Ovary (tissue), 9 donors: ENCODE results near the gene MTURN. TPM values are rescaled to one million over a fixed set of nuclear protein-coding genes. Genes with fewer than 3 reads are reported as not detected.

Experiments used
- DNase-seq, 5 donors: peaks; one replicate each; pipeline ENCODE4 v3.0.0-alpha.2; 2019 to 2020
- H3K27ac ChIP-seq, 2 donors: fragments of 200-600 bp; one replicate each; pipeline versions ENCODE4 v1.5.1 to v1.8.0; 2019 to 2022
- H3K27me3 ChIP-seq: fragments of 200-600 bp; one replicate; pipeline ENCODE4 v1.8.0; 2022
- H3K36me3 ChIP-seq: fragments of 200-600 bp; sonication (generic); one replicate; pipeline ENCODE4 v1.5.1; 2019
- H3K4me1 ChIP-seq: one replicate; pipeline ENCODE4 v1.8.1; 2013; ENCODE audit warnings: mild to moderate bottlenecking, moderate library complexity; ENCODE audit not compliant: insufficient read depth
- H3K4me3 ChIP-seq: fragments of 200-600 bp; sonication (generic); one replicate; pipeline ENCODE4 v1.5.1; 2017
- H3K9me3 ChIP-seq, 2 donors: fragments of 200-600 bp in 1 of 2; sonication (generic) in 1 of 2; one replicate each; pipeline versions ENCODE4 v1.5.1 to v1.8.1; 2013 to 2019; ENCODE audit warnings: mild to moderate bottlenecking in 1 of 2, moderate library complexity in 1 of 2
- EP300 ChIP-seq: sonication (generic); formaldehyde crosslinking; IDR thresholded peaks from one replicate; pipeline ENCODE4 v1.6.1; 2017; ENCODE audit warnings: antibody characterized with exemption
- POLR2A ChIP-seq: fragments of 450-650 bp; IDR thresholded peaks from one replicate; pipeline ENCODE4 v1.6.1; 2017; ENCODE audit warnings: antibody characterized with exemption, mild to moderate bottlenecking, moderate library complexity
- WGBS, 3 donors: extraction: QIAGEN DNeasy Blood & Tissue Kit in 1 of 3; methylation state at CpG; one replicate each; pipeline versions ENCODE4 v1.1.5 to v1.1.7; 2013 to 2017; 5-methylcytosine and 5-hydroxymethylcytosine counted together
- intact Hi-C, 4 donors: fragments of 100-400 bp; cut with DNase I; formaldehyde crosslinking; loops; one replicate each; pipeline versions ENCODE4 v1.11.0 to v1.15.1; 2022 to 2023
- polyA plus RNA-seq, 2 donors: library from polyadenylated mRNA; stranded (reverse); fragments of 200-250 nt in 1 of 2; fragments of 350-450 nt in 1 of 2; fragmentation: Illumina TruSeq in 1 of 2; extraction: RNeasy Lipid Tissue Mini Kit (QIAGEN cat#74804) in 1 of 2; gene quantifications; one replicate each; pipeline ENCODE4 v1.2.3, GENCODE V29; 2013 to 2014
- total RNA-seq, 7 donors: library from RNA; depleted of rRNA in 2 of 7; stranded (reverse); fragments of >200 nt in 2 of 7; fragmentation: NEBNext Ultra II Directional in 3 of 7; extraction: Animal tissue kit (Norgen Biotek cat#: 25700) in 3 of 7; gene quantifications; one replicate each; pipeline versions ENCODE4 v1.1.0 to v1.2.4, GENCODE V29; 2016 to 2023
- TF ChIP-seq, protein P1 (sequence below), 3 donors: fragments of 450-650 bp in 2 of 3; fragments of 200-600 bp in 1 of 3; IDR thresholded peaks; one replicate each; pipeline versions ENCODE4 v1.5.1 to v1.8.0; 2016 to 2022; ENCODE audit warnings: antibody characterized with exemption in 3 of 3, mild to moderate bottlenecking in 1 of 3
- donor health status: DM: no; HTN: no; CAD: no; lungs with moderate emphysema.
- donor health status: DM: no; HTN: no; CAD: no.
- donor health status: Bipolar disorder and iron deficiency.
- donor health status: DM: yes; HTN: yes; CAD: no.
- donor health status: DM: no; HTN: no; CAD: no.
- donor health status: DM: yes; HTN: yes; CAD: no.

MTURN gene
- total and polyA plus RNA-seq, 9 donors: 14.7 to 65.1 (median 40.4) TPM

DNA sequence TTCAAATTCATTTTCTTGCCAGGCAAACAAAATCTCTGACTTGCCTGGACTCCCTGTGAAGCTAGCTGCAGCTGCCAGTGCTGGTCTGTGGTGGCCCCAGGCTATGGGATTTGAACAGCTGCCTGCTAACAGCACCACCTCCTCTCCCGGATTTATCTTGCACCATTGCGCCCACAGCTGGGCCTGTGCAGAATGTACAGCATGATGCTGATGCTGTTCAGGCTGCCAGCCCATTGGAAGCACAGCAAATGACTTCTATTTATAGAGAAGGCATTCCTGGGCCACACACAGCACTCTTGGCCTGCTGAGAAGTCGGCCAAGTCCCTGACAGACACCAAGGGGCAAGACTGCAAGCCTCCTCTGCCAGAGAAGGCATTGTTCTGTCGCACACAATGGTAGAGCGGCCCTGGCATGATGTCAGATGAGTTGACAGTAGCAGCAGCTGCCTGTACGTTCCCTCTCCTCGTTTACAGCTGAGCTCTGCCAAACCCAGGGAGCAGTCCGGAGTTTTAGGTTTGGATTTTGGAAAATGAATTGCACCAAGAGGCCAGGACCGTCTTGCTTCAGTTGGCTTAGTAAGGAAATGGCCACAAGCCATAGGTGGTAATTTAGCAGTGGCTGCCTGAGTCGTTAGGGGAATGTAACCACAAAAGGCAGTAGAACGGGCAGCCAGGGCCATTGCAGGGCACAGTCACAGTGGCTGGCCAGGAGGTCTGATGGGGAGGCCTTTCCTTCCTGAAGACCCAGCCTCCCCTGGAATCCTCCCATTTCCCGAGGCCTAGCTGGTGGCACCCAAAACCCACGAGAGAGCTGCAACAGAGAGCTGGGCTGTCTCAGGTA, 38.5 kb downstream of the MTURN start:
- DNase-seq: peak in 3 of 5 donors; percentile 35 to 39 (median 35)
- H3K4me3 ChIP-seq: no peak overlapping the region
- no peaks in the 10 kb centered on the region for H3K36me3 ChIP-seq
- no peaks in the 10 kb centered on the region for H3K9me3 ChIP-seq
- peaks cover 4% of the 10 kb centered on the region for H3K4me1 ChIP-seq
- no peaks in the 10 kb centered on the region for H3K27me3 ChIP-seq
- no peak overlapping the region for H3K27ac ChIP-seq
- intact Hi-C loops: no loop called here
- 37 to 46% (median 45%) methylated on average over 13 of the region's 13 CpGs for WGBS, 3 donors
- TF ChIP-seq EP300 (no peak), POLR2A (no peak)
- TF ChIP-seq, protein P1, sequence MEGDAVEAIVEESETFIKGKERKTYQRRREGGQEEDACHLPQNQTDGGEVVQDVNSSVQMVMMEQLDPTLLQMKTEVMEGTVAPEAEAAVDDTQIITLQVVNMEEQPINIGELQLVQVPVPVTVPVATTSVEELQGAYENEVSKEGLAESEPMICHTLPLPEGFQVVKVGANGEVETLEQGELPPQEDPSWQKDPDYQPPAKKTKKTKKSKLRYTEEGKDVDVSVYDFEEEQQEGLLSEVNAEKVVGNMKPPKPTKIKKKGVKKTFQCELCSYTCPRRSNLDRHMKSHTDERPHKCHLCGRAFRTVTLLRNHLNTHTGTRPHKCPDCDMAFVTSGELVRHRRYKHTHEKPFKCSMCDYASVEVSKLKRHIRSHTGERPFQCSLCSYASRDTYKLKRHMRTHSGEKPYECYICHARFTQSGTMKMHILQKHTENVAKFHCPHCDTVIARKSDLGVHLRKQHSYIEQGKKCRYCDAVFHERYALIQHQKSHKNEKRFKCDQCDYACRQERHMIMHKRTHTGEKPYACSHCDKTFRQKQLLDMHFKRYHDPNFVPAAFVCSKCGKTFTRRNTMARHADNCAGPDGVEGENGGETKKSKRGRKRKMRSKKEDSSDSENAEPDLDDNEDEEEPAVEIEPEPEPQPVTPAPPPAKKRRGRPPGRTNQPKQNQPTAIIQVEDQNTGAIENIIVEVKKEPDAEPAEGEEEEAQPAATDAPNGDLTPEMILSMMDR (IDR thresholded peaks at IDR 0.05): no peak

DNA sequence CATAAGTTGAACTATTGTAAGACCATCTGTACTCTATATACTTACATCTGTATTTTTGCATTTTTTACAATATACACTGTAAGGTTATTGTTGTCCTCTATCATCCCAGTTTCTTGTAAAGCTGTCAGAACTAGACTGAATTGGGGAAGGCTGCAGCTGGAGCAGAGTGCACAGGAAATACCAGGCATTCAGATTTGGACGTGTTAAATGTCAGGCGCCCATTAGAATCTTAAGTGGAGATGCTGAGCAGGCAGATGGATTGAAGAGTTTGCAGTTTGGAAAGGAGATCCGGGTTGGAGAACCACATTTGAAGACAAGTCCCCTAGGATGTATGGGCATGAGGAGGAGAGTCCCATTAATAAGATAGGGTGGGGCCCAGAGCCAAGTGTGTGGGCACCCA, 40.4 kb downstream of the MTURN start:
- TF ChIP-seq, protein P1 (IDR thresholded peaks at IDR 0.05): no peak
- TF ChIP-seq POLR2A (no peak), EP300 (no peak)
- intact Hi-C loops: no loop called here
- H3K9me3 ChIP-seq: no peaks in the 10 kb centered on the region
- no peak overlapping the region for H3K27ac ChIP-seq
- H3K36me3 ChIP-seq: no peaks in the 10 kb centered on the region
- H3K27me3 ChIP-seq: no peaks in the 10 kb centered on the region
- H3K4me1 ChIP-seq: peaks cover 6% of the 10 kb centered on the region
- no peak overlapping the region for H3K4me3 ChIP-seq
- 60 to 65% (median 64%) methylated on average over 3 of the region's 3 CpGs for WGBS, 3 donors
- no peak for DNase-seq

DNA sequence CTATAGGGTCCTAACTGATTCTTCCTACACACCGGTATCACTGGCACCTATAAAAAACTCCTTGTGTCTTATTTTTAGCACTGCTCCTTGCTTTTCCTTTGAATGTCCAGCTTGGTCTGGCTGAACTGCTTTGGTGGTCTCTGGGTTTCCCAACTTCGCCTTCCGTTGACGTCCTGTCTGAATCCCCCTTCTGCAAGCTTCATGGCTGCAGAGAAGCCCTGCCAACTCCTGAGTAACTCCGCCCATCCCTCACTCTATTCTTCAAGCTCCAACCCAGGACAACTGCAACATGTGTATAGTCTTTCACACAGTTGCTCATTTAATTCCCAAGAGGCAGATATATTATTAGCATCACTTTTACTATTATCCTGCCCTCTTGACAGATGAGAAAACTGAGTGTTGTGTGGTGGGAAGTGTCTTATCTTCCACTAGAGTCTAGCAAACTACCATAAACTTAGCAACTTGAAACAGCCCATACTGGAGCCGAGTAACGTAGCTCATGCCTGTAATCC, 40.9 kb downstream of the MTURN start:
- TF ChIP-seq POLR2A (no peak), EP300 (no peak)
- TF ChIP-seq, protein P1 (IDR thresholded peaks at IDR 0.05): no peak
- peaks cover 6% of the 10 kb centered on the region for H3K4me1 ChIP-seq
- no peak overlapping the region for H3K4me3 ChIP-seq
- no peak overlapping the region for H3K27ac ChIP-seq
- no peaks in the 10 kb centered on the region for H3K36me3 ChIP-seq
- no peaks in the 10 kb centered on the region for H3K27me3 ChIP-seq
- WGBS, 3 donors: 88 to 90% (median 88%) methylated on average over 7 of the region's 7 CpGs
- intact Hi-C loops: no loop called here
- H3K9me3 ChIP-seq: no peaks in the 10 kb centered on the region
- DNase-seq: no peak

DNA sequence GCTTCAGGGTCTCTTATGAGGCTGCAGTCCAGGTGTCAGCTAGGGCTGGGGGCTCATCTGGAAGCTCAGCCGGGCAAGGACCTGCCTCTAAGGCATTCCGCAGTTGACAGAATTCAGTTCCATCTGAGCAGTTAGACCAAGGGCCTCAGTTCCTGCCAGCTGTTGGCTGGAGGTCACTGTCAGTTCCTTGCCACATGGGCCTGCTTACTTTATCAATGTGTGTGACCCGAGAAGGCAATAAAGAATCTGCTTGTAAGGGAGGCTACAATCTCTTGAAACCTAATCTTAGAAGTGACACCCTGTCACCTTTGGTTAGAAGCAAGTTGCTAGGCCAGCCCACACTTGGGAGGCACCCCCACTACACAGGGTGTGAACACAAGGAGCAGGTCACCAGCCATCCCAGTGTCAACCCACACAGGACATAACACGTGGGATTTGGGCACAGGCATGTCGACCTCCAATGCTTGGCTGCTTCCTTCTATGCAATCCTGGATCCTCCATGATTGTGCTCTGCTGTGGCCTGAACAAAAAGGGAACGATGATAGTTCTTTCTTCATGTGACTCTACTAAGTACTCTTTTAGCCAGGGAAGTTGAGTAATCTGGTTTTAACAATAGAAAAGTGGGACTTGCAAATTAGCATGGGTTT, 41.8 kb downstream of the MTURN start:
- DNase-seq: no peak
- Histone ChIP-seq H3K27ac (no peak overlapping the region), H3K4me1 (peaks cover 7% of the 10 kb centered on the region)

More for the DNA sequence above, 41.8 kb downstream of the MTURN start:
- H3K4me3 ChIP-seq: no peak overlapping the region
- TF ChIP-seq EP300 (no peak), POLR2A (no peak)
- TF ChIP-seq, protein P1 (IDR thresholded peaks at IDR 0.05): no peak
- H3K27me3 ChIP-seq: no peaks in the 10 kb centered on the region
- WGBS, 3 donors: 83 to 85% (median 84%) methylated on average over 6 of the region's 6 CpGs
- intact Hi-C loops: no loop called here
- no peaks in the 10 kb centered on the region for H3K36me3 ChIP-seq
- H3K9me3 ChIP-seq: no peaks in the 10 kb centered on the region
